Uterus (tissue), 4 donors: ENCODE results near the gene DHX8. TPM values are rescaled to one million over a fixed set of nuclear protein-coding genes. Genes with fewer than 3 reads are reported as not detected.

ENCODE experiments used
- DNase-seq, 2 donors: peaks; one replicate each; pipeline ENCODE4 v3.0.0-alpha.2; 2019 to 2020
- H3K27ac ChIP-seq, 2 donors: fragments of 200-600 bp; sonication (generic); 1 replicate in 1 of 2; 2 replicates in 1 of 2; pipeline ENCODE4 v1.5.1; 2016 to 2018
- H3K27me3 ChIP-seq, 2 donors: fragments of 200-600 bp; sonication (generic); one replicate each; pipeline ENCODE4 v1.5.1; 2018 to 2019; ENCODE audit warnings: control low read depth in 1 of 2
- H3K36me3 ChIP-seq, 2 donors: fragments of 200-600 bp; sonication (generic); one replicate each; pipeline ENCODE4 v1.5.1; 2019; ENCODE audit warnings: control low read depth in 1 of 2
- H3K4me1 ChIP-seq, 2 donors: fragments of 200-600 bp; sonication (generic); one replicate each; pipeline ENCODE4 v1.5.1; 2018 to 2019; ENCODE audit warnings: control low read depth in 1 of 2
- H3K4me3 ChIP-seq, 2 donors: fragments of 200-600 bp; sonication (generic); 1 replicate in 1 of 2; 2 replicates in 1 of 2; pipeline ENCODE4 v1.5.1; 2018 to 2019; ENCODE audit warnings: mild to moderate bottlenecking in 1 of 2
- H3K9me3 ChIP-seq, 2 donors: fragments of 200-600 bp; sonication (generic); one replicate each; pipeline ENCODE4 v1.5.1; 2019; ENCODE audit warnings: control low read depth in 1 of 2
- POLR2A ChIP-seq, 2 donors: fragments of 450-650 bp; IDR thresholded peaks; one replicate each; pipeline ENCODE4 v1.6.1; 2016; ENCODE audit warnings: antibody characterized with exemption in 2 of 2, mild to moderate bottlenecking in 1 of 2, moderate library complexity in 1 of 2
- intact Hi-C: fragments of 100-400 bp; cut with DNase I; formaldehyde crosslinking; loops from one replicate; pipeline ENCODE4 v1.15.1; 2023; ENCODE audit warnings: low total_unique reads
- total RNA-seq, 4 donors: library from RNA; depleted of rRNA in 3 of 4; stranded (reverse); fragments of >200 nt in 3 of 4; gene quantifications; one replicate each; pipeline versions ENCODE4 v1.1.0 to v1.2.4, GENCODE V29; 2014 to 2023
- TF ChIP-seq, protein P1 (sequence below), 4 experiments: fragments of 200-600 bp in 2 of 4; fragments of 450-650 bp in 2 of 4; sonication (generic) in 2 of 4; IDR thresholded peaks; one replicate each; pipeline ENCODE4 v1.5.1; 2016 to 2019; ENCODE audit warnings: antibody characterized with exemption in 4 of 4, mild to moderate bottlenecking in 2 of 4, moderate library complexity in 1 of 4
- donor health status: DM: yes; HTN: yes; CAD: no.

Gene DHX8
- total RNA-seq, 4 donors from 2014 or later = 8.5 to 54.6 (median 32.0) TPM

DNA sequence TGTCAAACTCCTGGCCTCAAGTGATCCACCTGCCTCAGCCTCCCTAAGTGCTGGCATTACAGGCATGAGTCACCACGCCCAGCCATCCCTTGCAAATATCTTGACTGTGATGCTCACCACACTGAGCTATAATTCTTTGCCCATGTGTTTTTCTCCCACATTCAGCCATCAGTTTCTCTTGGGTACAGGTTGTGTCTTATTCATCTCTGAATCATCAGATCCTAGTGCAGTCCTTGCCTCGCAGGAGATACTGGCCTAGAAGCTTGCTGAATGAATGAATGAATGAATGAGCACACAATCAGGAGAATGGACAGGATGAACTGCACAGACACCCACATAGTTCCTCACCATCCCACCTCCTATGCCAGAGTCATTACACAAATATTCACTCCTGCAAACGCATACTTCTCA is 86.7 kb downstream of the DHX8 start:
- Histone ChIP-seq H3K27ac (no peak overlapping the region), H3K4me1 (no peaks in the 10 kb centered on the region), H3K36me3 (no peaks in the 10 kb centered on the region), H3K9me3 (no peaks in the 10 kb centered on the region), H3K4me3 (no peak overlapping the region), H3K27me3 (no peaks in the 10 kb centered on the region)
- intact Hi-C loops = loop anchor here (10.0 kb wide), 1 partner anchor 184 kb away; the partner anchor contains the start of gene SOST
- no peak for DNase-seq
- TF ChIP-seq, protein P1, sequence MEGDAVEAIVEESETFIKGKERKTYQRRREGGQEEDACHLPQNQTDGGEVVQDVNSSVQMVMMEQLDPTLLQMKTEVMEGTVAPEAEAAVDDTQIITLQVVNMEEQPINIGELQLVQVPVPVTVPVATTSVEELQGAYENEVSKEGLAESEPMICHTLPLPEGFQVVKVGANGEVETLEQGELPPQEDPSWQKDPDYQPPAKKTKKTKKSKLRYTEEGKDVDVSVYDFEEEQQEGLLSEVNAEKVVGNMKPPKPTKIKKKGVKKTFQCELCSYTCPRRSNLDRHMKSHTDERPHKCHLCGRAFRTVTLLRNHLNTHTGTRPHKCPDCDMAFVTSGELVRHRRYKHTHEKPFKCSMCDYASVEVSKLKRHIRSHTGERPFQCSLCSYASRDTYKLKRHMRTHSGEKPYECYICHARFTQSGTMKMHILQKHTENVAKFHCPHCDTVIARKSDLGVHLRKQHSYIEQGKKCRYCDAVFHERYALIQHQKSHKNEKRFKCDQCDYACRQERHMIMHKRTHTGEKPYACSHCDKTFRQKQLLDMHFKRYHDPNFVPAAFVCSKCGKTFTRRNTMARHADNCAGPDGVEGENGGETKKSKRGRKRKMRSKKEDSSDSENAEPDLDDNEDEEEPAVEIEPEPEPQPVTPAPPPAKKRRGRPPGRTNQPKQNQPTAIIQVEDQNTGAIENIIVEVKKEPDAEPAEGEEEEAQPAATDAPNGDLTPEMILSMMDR (IDR thresholded peaks at IDR 0.05) = no peak
- no peak for TF ChIP-seq POLR2A (IDR thresholded peaks at IDR 0.05)

DNA sequence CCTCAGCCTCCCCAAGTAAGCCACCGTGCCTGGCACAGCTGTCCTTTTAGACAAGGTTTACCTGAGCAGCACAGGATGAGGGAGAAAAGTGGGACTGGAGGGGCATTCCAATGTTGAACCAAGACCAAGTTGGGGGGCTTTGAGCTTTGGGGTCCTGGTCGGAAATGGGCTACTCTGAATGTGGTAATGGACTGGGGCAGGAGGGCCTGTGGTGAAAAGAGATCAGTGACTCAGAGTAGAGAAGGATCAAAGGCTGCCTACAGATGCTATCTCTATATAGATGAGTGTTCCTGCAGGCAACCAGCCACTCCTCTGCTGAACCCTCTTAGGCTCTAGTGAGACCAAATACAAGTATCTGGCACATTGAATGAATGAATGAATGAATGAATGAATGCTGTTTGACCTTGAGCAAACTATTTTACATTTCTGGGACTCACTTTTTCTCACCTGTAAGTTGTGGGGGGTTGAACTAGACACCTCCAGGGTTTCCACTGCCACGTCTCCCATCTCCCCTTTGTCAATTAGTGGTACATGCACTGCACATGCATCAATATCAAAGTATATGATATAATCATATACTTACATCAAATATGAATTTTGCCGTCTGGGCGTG is 88.7 kb downstream of the DHX8 start:
- Histone ChIP-seq H3K9me3 (no peaks in the 10 kb centered on the region), H3K4me3 (no peak overlapping the region)

DNA sequence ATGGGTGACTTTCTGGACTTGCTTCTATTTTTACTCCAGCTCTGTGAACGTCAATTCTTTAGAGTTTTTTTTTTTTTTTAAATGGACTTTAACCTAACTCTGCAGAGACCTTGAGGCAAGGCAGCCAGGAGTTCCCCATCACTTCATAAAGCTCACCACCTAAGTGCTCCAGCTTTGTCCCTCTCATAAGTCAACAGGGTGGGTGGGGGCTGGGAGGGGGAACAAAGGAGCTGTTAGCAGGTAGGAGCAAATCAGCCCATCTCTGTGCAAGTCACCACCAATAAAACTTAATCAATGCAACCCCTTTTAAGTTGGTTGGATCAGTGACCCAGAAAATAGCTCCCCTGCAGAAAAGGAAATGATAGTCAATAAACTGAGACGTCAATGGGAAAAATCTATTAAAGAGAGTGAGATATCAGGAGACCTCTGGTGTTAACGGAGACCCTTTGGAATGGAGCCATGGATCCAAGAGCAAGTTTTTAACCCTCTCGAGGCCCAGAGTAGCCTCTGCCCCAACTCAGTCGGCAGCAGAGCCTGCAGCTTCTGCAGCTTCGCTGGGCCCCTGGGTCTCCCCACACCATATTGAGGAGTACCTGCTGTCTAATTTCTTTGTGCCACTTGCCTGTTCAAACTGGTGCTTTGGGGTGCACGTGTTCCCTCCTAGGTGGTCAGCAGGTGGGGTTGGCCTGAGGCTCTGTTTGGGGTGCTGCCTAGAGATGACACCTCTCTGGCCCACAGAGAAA is 90.0 kb downstream of the DHX8 start:
- TF ChIP-seq, protein P1 (IDR thresholded peaks at IDR 0.05) = no peak
- no peak for TF ChIP-seq POLR2A (IDR thresholded peaks at IDR 0.05)
- H3K9me3 ChIP-seq = no peaks in the 10 kb centered on the region
- H3K36me3 ChIP-seq = no peaks in the 10 kb centered on the region
- DNase-seq = no peak
- peaks cover 0 to 1% of the 10 kb centered on the region in 2 donors for H3K4me1 ChIP-seq
- intact Hi-C loops = loop anchor here (10.0 kb wide), 1 partner anchor 181 kb away; the partner anchor contains the start of gene SOST
- H3K27ac ChIP-seq = no peak overlapping the region
- H3K4me3 ChIP-seq = no peak overlapping the region
- no peaks in the 10 kb centered on the region for H3K27me3 ChIP-seq

More for the DNA sequence above, 88.7 kb downstream of the DHX8 start:
- H3K27me3 ChIP-seq = no peaks in the 10 kb centered on the region
- no peaks in the 10 kb centered on the region for H3K36me3 ChIP-seq
- H3K27ac ChIP-seq = no peak overlapping the region
- TF ChIP-seq, protein P1 (IDR thresholded peaks at IDR 0.05) = no peak
- no peak for TF ChIP-seq POLR2A (IDR thresholded peaks at IDR 0.05)
- no peak for DNase-seq
- intact Hi-C loops = loop anchor here (10.0 kb wide), 1 partner anchor 182 kb away; the partner anchor contains the start of gene SOST
- no peaks in the 10 kb centered on the region for H3K4me1 ChIP-seq

DNA sequence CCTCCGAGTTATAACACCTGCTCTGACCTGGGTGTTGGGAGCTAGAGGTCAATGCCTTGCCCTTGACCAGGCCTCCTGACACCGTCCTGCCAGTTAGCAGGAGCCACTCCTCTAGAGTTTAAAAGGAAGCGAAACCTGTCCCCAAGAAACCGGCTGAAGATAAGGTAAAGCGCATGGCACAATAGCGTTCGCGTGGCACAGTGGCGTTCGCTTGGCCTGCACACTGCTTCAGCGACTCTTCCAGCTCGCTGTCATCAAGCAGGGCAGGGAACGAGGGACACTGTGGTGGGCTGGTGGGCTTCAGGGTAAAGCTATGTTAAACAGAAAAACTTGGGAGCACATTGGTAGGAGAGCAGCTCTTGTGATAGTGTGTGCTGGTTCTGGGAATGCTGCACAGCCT is 90.6 kb downstream of the DHX8 start:
- intact Hi-C loops = loop anchor here (10.0 kb wide), 1 partner anchor 180 kb away; the partner anchor contains the start of gene SOST

More for the DNA sequence above, 90.6 kb downstream of the DHX8 start:
- Histone ChIP-seq H3K9me3 (no peaks in the 10 kb centered on the region), H3K4me1 (peaks cover 0 to 4% of the 10 kb centered on the region in 2 donors), H3K27ac (no peak overlapping the region), H3K27me3 (no peaks in the 10 kb centered on the region), H3K4me3 (no peak overlapping the region), H3K36me3 (no peaks in the 10 kb centered on the region)
- TF ChIP-seq POLR2A (IDR thresholded peaks at IDR 0.05) = no peak
- TF ChIP-seq, protein P1 (IDR thresholded peaks at IDR 0.05) = no peak
- no peak for DNase-seq
